GM18526 (cell line): ENCODE data around the gene SRD5A2.

Experiments
- POLR2A ChIP-seq: IDR thresholded peaks from 3 replicates; pipeline ENCODE4 v1.6.1; 2011; ENCODE audit not compliant: insufficient read length; ENCODE audit errors: extremely low read depth

The SRD5A2 gene

DNA sequence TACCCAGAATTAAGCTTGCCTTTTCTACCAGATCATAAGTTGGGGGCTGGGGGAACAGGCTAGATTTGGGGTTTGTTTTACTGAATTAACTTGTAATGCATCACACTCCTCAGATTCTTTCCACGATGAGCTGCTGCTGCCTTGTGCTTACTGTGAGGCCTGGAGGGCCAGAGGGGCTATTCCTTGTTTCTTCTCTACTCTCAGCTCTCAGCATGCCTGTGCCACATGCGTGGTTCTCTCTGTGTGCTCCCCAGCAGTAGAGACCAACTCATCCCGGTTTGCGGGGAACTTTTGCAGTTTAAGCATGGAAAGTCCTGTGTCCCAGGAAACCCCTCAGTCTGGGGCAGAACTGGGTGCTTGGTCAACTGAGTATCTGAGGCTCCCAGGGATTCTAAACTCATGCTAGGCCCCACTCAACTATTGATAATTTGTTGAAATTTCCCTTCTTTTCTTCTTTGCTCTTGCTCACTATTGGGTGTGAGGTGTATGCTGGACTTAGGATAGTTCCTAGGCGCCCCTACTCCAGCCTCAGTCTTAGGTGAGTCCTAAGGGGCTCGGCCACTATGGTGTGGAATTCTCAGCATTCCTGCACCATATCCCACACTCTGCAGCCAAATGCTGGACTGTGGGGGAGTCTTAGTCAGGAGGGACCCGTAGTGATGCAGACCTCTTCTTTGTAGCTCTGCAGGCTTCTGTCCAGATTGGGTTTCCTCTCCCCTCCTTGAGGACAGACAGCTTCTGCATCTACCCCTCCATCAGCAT lies 63.1 kb downstream of the SRD5A2 start:
- no peak for TF ChIP-seq POLR2A

DNA sequence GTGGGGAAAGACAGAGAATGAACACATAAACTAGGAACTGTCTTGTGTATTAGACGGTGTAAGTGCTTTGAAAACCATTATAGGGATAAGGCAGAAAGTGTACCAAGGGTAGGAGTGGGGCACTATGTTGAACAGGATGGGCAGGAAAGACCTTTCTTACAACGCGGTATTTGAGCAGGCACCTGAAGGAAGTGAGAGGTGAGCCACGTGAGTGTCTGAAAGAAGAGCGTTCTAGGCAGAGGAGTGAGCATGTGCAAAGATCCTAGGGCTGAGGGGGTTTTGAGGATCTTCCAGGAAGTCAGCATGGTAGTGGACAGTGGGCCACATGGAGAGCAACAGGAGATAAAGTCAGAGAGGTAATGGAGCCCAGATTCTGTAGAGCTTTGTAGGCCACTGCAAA lies 65.2 kb downstream of the SRD5A2 start:
- no peak for TF ChIP-seq POLR2A

DNA sequence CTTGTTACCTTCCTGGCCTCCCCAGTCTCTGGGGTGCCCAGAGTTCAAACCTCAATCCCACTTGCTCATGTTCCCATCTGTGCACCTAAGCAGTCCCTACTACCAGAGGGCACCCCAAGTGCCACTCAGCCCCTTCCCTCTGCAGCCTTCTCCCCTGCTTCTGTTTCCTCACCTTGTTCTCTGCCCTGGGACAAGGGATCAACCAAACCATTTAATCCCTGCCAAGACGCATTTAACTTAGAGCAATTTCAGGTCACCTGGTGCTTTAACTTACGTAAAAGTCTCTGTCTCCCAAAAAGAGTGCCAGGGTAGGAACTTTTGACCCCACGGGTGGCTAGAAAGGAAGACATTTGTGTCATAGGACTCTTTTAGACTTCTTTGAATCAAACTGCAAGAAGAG lies 67.2 kb downstream of the SRD5A2 start:
- TF ChIP-seq POLR2A = no peak

DNA sequence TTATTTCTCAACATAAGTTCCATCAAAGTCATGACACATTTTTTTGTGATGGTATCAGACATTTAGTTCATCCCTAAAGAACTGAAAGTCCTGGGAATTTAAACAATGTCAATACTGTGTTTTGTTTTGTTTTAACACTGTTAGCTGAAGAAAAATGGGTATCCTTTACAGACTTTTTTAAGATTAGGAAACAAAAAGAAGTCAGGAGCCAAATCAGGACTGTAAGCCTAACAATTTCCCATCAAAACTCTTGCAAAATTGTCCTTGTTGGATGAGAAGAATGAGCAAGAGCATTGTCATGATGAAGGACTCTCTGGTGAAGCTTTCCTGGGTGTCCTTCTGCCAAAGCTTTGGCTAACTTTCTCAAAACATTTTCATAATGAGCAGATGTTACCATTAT lies 69.4 kb downstream of the SRD5A2 start:
- TF ChIP-seq POLR2A = no peak

DNA sequence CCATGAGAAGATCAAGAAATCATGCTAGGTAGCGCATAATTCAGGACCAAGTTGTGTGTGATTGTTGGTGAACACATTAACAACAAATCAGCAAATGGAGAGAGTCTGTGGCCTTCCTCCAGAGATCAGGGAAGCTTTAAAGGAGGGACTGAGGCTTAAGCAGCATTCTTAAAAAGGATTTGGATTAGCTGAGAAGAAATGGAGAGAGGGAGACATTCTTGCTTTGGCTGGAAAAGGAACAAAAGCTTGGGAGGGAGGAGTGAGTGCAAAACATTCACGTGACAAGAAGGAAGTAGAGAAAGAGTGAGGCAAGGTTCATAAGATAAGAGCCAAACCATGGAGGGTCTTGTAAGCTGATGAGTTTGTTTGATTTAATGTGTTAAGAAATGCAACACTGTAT lies 75.6 kb downstream of the SRD5A2 start:
- no peak for TF ChIP-seq POLR2A

DNA sequence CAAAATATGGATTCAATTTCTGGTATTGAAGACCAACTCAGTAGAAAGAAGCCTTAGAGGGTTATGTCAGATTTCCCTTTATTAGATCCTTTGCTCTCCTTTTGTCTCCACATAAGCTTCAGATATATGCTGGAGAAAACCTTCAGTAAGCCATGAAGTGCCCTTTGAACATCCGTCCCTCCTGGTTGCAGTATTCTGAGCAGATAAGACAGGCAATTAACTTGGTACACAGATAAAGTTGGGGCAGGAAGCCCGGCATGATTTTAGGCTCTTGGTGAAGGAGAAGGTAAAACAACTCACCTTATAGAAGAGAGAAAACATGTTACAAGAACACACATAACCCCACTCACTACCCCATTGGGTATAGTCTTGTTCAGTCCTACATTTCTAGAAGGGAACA lies 76.4 kb downstream of the SRD5A2 start:
- TF ChIP-seq POLR2A = no peak

DNA sequence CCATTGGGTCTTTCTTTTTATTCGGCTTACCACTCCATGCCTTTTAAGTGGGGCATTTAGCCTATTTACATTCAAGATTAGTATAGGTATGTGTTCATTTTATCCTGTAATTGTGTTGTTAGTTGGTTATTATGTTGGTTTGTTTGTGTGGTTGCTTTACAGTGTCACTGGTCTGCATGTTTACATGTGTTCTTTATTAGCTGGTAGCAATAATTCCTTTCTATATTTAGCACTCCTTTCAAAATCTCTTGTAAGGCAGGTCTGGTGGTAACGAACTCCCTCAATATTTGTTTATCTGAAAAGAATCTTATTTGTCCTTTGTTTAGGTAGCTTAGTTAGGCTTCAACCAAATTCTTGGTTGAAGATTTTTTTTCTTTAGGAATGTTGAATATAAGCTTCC lies 97.5 kb downstream of the SRD5A2 start:
- no peak for TF ChIP-seq POLR2A

DNA sequence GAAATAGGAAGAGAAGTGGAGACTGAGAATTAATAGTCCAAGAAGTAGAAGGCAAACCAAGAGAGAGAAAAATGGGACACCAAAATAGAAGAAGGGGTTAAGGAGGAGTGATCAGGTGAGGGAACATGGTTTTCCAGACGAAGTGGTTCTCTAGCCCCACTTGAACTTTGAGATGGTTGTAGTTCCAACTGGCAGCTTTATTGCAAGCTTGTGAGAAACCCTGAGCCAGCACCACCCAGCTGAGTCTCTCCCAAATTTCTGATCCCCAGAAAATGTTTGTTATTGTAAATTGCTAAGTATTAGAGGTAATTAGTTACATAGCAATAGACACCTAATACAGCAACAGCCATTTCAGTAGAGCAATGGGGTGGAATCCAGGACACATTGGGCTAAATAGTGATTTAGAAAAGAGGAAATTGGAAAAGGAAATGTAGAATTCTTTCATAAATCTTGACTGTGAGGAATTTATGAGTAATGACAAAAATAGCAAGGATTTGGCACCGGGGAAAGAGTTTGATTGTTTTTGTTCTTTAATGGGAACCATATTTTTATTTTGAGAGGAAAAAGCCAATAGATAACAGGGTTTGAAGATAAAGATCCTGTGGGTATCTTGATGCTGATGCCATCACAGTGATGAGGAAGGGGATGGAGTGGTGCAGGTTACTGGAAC lies 104.1 kb downstream of the SRD5A2 start:
- no peak for TF ChIP-seq POLR2A

DNA sequence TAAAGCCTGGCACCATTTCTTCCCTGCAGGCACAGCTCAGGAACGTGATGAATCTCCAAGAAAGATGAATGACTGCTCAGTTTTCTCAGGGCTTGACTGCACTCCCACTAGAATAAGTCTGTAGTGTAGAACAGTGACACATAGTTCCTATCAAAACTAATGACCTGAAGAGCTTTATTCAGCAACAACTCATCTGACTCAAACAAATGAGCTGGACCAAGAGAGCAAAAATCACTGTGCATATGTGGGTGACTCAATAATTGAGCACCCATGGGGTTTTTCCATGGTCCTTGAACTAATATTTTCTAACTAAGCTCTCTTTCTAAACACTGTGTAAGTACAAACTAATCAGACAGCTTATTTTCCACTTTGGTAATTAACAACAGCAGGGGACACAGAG lies 105.0 kb downstream of the SRD5A2 start:
- no peak for TF ChIP-seq POLR2A

DNA sequence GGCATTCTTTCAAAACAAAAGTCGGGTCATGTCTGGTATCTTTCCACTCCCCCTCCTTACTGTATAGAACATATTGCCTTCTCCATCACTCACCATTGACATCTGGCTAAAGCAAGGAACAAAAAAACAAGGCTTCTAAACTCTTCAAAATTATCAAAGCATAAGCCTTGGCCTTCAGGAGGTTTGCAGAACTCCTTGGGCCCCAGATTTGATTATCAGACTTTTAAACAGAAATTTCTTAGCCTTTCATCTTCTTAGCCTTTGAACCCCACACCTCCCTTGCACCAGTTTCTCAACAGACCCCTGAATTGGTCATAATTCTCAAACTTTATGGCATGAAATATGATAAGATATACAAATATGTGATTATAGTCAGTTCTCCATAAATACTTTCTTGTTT lies 106.4 kb downstream of the SRD5A2 start:
- TF ChIP-seq POLR2A = no peak
